ENCODE results near the gene GRIN2D.

Gene GRIN2D

DNA sequence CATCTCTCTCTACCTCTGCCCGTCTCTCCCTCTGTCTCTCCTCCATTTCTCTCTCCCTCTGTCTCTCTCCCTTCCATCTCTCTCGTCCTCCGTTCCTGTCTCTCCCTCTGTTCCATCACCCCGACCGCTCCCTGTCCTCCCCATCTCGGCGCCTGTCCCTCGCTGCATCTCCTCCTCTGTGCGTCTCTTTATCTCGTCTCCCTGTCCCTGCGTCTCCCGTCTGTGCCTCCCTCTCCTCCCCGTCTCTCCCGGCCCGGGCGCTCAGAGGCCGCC is 4.6 kb downstream of the GRIN2D start:
- H2AFZ ChIP-seq (ENCODE audit: low read length): no peak overlapping the region
- H3K27ac ChIP-seq (ENCODE audit: low read depth, low read length, poor library complexity, severe bottlenecking): no peak overlapping the region
- H3F3A ChIP-seq (ENCODE audit: insufficient read depth, low read length): 0 out of 2 replicates have a peak, but pooled peaks cover 4% of the 10 kb centered on the region

DNA sequence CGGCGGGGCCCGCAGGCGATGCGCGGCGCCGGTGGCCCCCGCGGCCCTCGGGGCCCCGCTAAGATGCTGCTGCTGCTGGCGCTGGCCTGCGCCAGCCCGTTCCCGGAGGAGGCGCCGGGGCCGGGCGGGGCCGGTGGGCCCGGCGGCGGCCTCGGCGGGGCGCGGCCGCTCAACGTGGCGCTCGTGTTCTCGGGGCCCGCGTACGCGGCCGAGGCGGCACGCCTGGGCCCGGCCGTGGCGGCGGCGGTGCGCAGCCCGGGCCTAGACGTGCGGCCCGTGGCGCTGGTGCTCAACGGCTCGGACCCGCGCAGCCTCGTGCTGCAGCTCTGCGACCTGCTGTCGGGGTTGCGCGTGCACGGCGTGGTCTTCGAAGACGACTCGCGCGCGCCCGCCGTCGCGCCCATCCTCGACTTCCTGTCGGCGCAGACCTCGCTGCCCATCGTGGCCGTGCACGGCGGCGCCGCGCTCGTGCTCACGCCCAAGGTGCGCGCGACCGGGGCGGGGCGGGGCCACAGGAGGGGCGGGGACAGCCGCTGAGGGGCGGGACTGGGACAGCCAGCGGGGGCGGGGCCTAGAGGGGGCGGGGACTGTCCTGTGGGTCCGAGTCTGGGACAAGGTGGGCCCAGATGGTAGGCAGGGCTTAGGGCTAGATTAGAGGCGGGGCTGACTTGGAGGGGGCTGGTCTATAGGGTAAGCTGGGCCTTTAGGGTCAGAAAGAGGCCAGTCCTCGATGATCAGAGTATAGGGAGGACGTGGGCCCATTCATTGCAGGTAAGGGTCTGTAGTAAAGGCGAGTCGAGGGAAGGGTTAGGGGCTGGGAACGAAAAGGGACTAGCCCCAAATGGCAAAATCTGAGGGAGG is 5.1 kb downstream of the GRIN2D start:
- Histone ChIP-seq H3K9me3 (ENCODE audit: low read length) (no peaks in the 10 kb centered on the region), H3K79me2 (ENCODE audit: insufficient read depth, low read length) (no peaks in the 10 kb centered on the region), H2AFZ (ENCODE audit: low read length) (no peak overlapping the region), H3K9ac (ENCODE audit: low read length) (peak overlapping the region; percentile 70), H3K9me2 (ENCODE audit: low read depth, low read length) (no peaks in the 10 kb centered on the region), H3K4me2 (ENCODE audit: low read length) (peak overlapping the region; percentile 95), H3F3A (ENCODE audit: insufficient read depth, low read length) (0 out of 2 replicates have a peak, but pooled peaks cover 4% of the 10 kb centered on the region), H3K36me3 (ENCODE audit: insufficient read depth, low read length) (no peaks in the 10 kb centered on the region), H3K4me1 (ENCODE audit: insufficient read depth, low read length, severe bottlenecking) (peaks cover 21% of the 10 kb centered on the region), H3K27ac (ENCODE audit: low read depth, low read length, poor library complexity, severe bottlenecking) (peak overlapping the region; percentile 54), H3K27me3 (ENCODE audit: insufficient read depth, low read length) (peaks cover 8% of the 10 kb centered on the region; the same call in 1 of the 2 replicates), H4K20me1 (ENCODE audit: insufficient read depth, low read length) (no peaks in the 10 kb centered on the region), H3K4me3 (ENCODE audit: low read depth, low read length, poor library complexity, severe bottlenecking) (peak overlapping the region; percentile 62)
- no peak for TF ChIP-seq CTCF (IDR thresholded peaks at IDR 0.05; ENCODE audit: low read length)
- TF ChIP-seq EZH2 (IDR thresholded peaks at IDR 0.05; ENCODE audit: borderline replicate concordance, low read length): no peak

More for the DNA sequence above, 4.6 kb downstream of the GRIN2D start:
- H3K9me3 ChIP-seq (ENCODE audit: low read length): no peaks in the 10 kb centered on the region
- H3K79me2 ChIP-seq (ENCODE audit: insufficient read depth, low read length): no peaks in the 10 kb centered on the region
- H3K4me2 ChIP-seq (ENCODE audit: low read length): peak overlapping the region; percentile 95
- peak overlapping the region; percentile 62 for H3K4me3 ChIP-seq (ENCODE audit: low read depth, low read length, poor library complexity, severe bottlenecking)
- TF ChIP-seq CTCF (IDR thresholded peaks at IDR 0.05; ENCODE audit: low read length) (no peak), EZH2 (IDR thresholded peaks at IDR 0.05; ENCODE audit: borderline replicate concordance, low read length) (no peak)
- H4K20me1 ChIP-seq (ENCODE audit: insufficient read depth, low read length): no peaks in the 10 kb centered on the region
- peaks cover 8% of the 10 kb centered on the region; the same call in 1 of the 2 replicates for H3K27me3 ChIP-seq (ENCODE audit: insufficient read depth, low read length)
- H3K9me2 ChIP-seq (ENCODE audit: low read depth, low read length): no peaks in the 10 kb centered on the region
- H3K4me1 ChIP-seq (ENCODE audit: insufficient read depth, low read length, severe bottlenecking): peaks cover 19% of the 10 kb centered on the region
- no peaks in the 10 kb centered on the region for H3K36me3 ChIP-seq (ENCODE audit: insufficient read depth, low read length)
- H3K9ac ChIP-seq (ENCODE audit: low read length): peak overlapping the region; percentile 70

- Histone ChIP-seq H3K9me3 (ENCODE audit: low read length) (no peaks in the 10 kb centered on the region), H3K9ac (ENCODE audit: low read length) (no peak overlapping the region), H3K4me2 (ENCODE audit: low read length) (peak overlapping the region; percentile 70), H3K4me3 (ENCODE audit: low read depth, low read length, poor library complexity, severe bottlenecking) (peak overlapping the region; percentile 45), H3K4me1 (ENCODE audit: insufficient read depth, low read length, severe bottlenecking) (peaks cover 23% of the 10 kb centered on the region), H3K27me3 (ENCODE audit: insufficient read depth, low read length) (peaks cover 8% of the 10 kb centered on the region; the same call in 1 of the 2 replicates), H3K79me2 (ENCODE audit: insufficient read depth, low read length) (no peaks in the 10 kb centered on the region), H3K27ac (ENCODE audit: low read depth, low read length, poor library complexity, severe bottlenecking) (no peak overlapping the region), H2AFZ (ENCODE audit: low read length) (no peak overlapping the region), H4K20me1 (ENCODE audit: insufficient read depth, low read length) (no peaks in the 10 kb centered on the region), H3F3A (ENCODE audit: insufficient read depth, low read length) (0 out of 2 replicates have a peak, but pooled peaks cover 4% of the 10 kb centered on the region), H3K36me3 (ENCODE audit: insufficient read depth, low read length) (no peaks in the 10 kb centered on the region), H3K9me2 (ENCODE audit: low read depth, low read length) (no peaks in the 10 kb centered on the region)
- TF ChIP-seq EZH2 (IDR thresholded peaks at IDR 0.05; ENCODE audit: borderline replicate concordance, low read length) (no peak), CTCF (IDR thresholded peaks at IDR 0.05; ENCODE audit: low read length) (no peak)
Observed at GRCh38 chr19:48400018-48400742, 6.7 kb downstream of the GRIN2D start.
